Osteoblast (primary cell): Measurements from ENCODE around the gene RFX2. TPM values are rescaled to one million over a fixed set of nuclear protein-coding genes. Genes with fewer than 3 reads are reported as not detected.

ENCODE experiments used
- DNase-seq: peaks from one replicate; pipeline ENCODE4 v3.0.0; 2011; ENCODE audit warnings: low spot score, mixed read lengths; ENCODE audit not compliant: insufficient read length; ENCODE audit errors: missing footprints
- H2AFZ ChIP-seq: 2 replicates; pipeline ENCODE4 v1.6.0; 2011; ENCODE audit warnings: mild to moderate bottlenecking, low read length
- H3K27ac ChIP-seq: 2 replicates; pipeline ENCODE4 v1.5.1; 2011; ENCODE audit warnings: mild to moderate bottlenecking, low read depth, low read length, moderate library complexity
- H3K27me3 ChIP-seq: 2 replicates; pipeline ENCODE4 v1.6.0; 2012; ENCODE audit warnings: mild to moderate bottlenecking, control low read depth, inconsistent platforms, low read length, moderate library complexity; ENCODE audit not compliant: insufficient read depth
- H3K36me3 ChIP-seq: 2 replicates; pipeline ENCODE4 v1.5.1; 2011; ENCODE audit warnings: mild to moderate bottlenecking, low read length, control low read depth, moderate library complexity; ENCODE audit not compliant: insufficient read depth
- H3K4me1 ChIP-seq: 2 replicates; pipeline ENCODE4 v1.5.1; 2011; ENCODE audit warnings: mild to moderate bottlenecking, low read length, control low read depth, moderate library complexity; ENCODE audit not compliant: insufficient read depth
- H3K4me2 ChIP-seq: 2 replicates; pipeline ENCODE4 v1.6.0; 2011; ENCODE audit warnings: mild to moderate bottlenecking, low read length; ENCODE audit not compliant: insufficient read depth
- H3K4me3 ChIP-seq: fragments of 200-600 bp; sonication (generic); 3 replicates; pipeline ENCODE4 v1.5.1; 2012; ENCODE audit warnings: mild to moderate bottlenecking, low read length, inconsistent platforms; ENCODE audit not compliant: insufficient read depth
- H3K79me2 ChIP-seq: 2 replicates; pipeline ENCODE4 v1.6.0; 2012; ENCODE audit warnings: mild to moderate bottlenecking, low read length, control low read depth, inconsistent platforms; ENCODE audit not compliant: insufficient read depth
- H3K9me3 ChIP-seq: 2 replicates; pipeline ENCODE4 v1.5.1; 2011; ENCODE audit warnings: low read depth, low read length, control low read depth
- H4K20me1 ChIP-seq: 2 replicates; pipeline ENCODE4 v1.6.0; 2012; ENCODE audit warnings: mild to moderate bottlenecking, low read length, control low read depth; ENCODE audit not compliant: insufficient read depth
- total RNA-seq: library from RNA; depleted of rRNA; stranded (reverse); fragments of >200 nt; gene quantifications from 2 replicates; pipeline ENCODE4 v1.2.3, GENCODE V29; 2012
- TF ChIP-seq, protein P1 (sequence below): IDR thresholded peaks from 2 replicates; pipeline ENCODE4 v1.5.1; 2011; ENCODE audit warnings: mild to moderate bottlenecking, low read depth, low read length, moderate library complexity; ENCODE audit errors: extremely low read depth

The RFX2 gene
- total RNA-seq, 1 donor: 6.2 TPM

DNA sequence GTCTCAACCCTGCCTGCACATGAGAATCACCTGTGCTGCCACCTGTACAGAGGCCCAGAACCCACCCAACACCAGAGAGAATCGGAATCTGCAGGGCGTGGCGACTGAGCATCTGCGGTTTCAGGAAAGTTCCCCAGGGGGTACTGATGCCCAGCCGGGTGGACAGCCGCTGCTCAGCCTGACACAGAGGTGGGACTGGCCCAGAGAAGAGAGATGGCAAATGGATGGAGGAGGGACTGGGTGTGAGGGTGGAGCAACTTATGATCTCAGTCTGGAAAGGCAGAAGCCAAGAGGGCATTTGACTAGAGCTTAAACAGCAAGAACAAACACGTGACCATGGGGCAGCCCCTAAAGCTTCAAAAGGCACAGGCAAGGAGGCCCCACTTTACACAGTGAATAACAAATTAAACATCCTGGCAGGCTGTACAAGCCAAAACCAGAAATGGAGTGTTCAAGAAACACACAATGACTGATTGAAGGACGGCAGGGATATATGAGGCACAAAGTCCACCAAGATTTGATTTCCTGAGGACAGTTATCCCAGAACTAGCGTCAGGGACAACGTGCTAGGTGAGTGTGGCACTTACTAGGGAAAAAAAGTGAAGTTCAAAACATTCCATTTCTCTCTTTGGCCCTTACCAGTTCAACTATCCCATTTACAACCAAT lies 135.4 kb downstream of the RFX2 start:
- no peak overlapping the region for H3K4me2 ChIP-seq
- TF ChIP-seq, protein P1, sequence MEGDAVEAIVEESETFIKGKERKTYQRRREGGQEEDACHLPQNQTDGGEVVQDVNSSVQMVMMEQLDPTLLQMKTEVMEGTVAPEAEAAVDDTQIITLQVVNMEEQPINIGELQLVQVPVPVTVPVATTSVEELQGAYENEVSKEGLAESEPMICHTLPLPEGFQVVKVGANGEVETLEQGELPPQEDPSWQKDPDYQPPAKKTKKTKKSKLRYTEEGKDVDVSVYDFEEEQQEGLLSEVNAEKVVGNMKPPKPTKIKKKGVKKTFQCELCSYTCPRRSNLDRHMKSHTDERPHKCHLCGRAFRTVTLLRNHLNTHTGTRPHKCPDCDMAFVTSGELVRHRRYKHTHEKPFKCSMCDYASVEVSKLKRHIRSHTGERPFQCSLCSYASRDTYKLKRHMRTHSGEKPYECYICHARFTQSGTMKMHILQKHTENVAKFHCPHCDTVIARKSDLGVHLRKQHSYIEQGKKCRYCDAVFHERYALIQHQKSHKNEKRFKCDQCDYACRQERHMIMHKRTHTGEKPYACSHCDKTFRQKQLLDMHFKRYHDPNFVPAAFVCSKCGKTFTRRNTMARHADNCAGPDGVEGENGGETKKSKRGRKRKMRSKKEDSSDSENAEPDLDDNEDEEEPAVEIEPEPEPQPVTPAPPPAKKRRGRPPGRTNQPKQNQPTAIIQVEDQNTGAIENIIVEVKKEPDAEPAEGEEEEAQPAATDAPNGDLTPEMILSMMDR: no peak
- peaks cover 7% of the 10 kb centered on the region for H3K36me3 ChIP-seq
- no peak overlapping the region for H3K27ac ChIP-seq
- DNase-seq: peak; percentile 56
- H4K20me1 ChIP-seq: peaks cover 64% of the 10 kb centered on the region
- H3K4me3 ChIP-seq: no peak overlapping the region
- H3K4me1 ChIP-seq: peaks cover 33% of the 10 kb centered on the region
- H3K27me3 ChIP-seq: no peaks in the 10 kb centered on the region
- no peak overlapping the region for H2AFZ ChIP-seq
- peaks cover 92% of the 10 kb centered on the region for H3K79me2 ChIP-seq
- H3K9me3 ChIP-seq: no peaks in the 10 kb centered on the region

GRCh38 chr19:5973867-5974635 lies 136.2 kb downstream of the RFX2 start:
- Histone ChIP-seq H3K79me2 (peaks cover 97% of the 10 kb centered on the region), H4K20me1 (peaks cover 72% of the 10 kb centered on the region), H3K4me3 (no peak overlapping the region), H3K9me3 (no peaks in the 10 kb centered on the region), H3K4me1 (peaks cover 26% of the 10 kb centered on the region), H3K27me3 (no peaks in the 10 kb centered on the region), H3K36me3 (peaks cover 7% of the 10 kb centered on the region), H3K27ac (peak overlapping the region; percentile 15), H3K4me2 (no peak overlapping the region), H2AFZ (no peak overlapping the region)
- TF ChIP-seq, protein P1: no peak
- DNase-seq: peak; percentile 68

DNA sequence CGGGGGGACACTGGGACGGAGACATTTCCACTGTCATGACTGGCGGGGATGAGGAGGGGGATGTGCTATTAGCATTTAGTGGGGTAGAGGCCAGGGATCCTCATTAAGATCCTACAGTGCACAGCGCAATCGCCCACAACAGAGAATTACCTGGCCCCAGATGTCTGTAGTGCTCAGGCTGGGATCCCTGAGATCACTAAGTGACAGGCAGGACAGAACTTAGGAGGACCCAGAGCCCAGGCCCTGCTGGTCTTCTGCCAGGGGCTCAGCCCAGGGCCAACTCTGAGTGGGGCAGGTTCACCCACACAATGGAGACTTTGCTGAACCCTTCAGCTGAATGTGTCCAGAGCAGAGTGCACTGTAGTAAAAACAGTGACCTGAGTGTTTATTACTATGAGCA lies 136.9 kb downstream of the RFX2 start:
- Histone ChIP-seq H3K27ac (no peak overlapping the region), H3K79me2 (peaks cover 97% of the 10 kb centered on the region), H3K4me3 (no peak overlapping the region), H3K36me3 (peaks cover 7% of the 10 kb centered on the region), H3K9me3 (no peaks in the 10 kb centered on the region), H3K27me3 (no peaks in the 10 kb centered on the region), H2AFZ (no peak overlapping the region), H3K4me2 (no peak overlapping the region), H3K4me1 (peaks cover 23% of the 10 kb centered on the region), H4K20me1 (peaks cover 79% of the 10 kb centered on the region)
- DNase-seq: peak; percentile 21
- TF ChIP-seq, protein P1: no peak

GRCh38 chr19:5972355-5972731 lies 138.0 kb downstream of the RFX2 start:
- peaks cover 100% of the 10 kb centered on the region for H3K79me2 ChIP-seq
- DNase-seq: peak; percentile 3
- no peak overlapping the region for H3K4me3 ChIP-seq
- H3K27ac ChIP-seq: no peak overlapping the region
- H3K27me3 ChIP-seq: no peaks in the 10 kb centered on the region
- H2AFZ ChIP-seq: no peak overlapping the region
- H3K4me1 ChIP-seq: peaks cover 28% of the 10 kb centered on the region
- H3K4me2 ChIP-seq: no peak overlapping the region
- TF ChIP-seq, protein P1: no peak
- no peaks in the 10 kb centered on the region for H3K9me3 ChIP-seq
- H4K20me1 ChIP-seq: peaks cover 87% of the 10 kb centered on the region
- peaks cover 7% of the 10 kb centered on the region for H3K36me3 ChIP-seq
